ENCODE measurements around the gene SAMD8. TPM values are rescaled to one million over a fixed set of nuclear protein-coding genes. Genes with fewer than 3 reads are reported as not detected.
"Not testable (repeated sequence)": the region's sequence is repeated elsewhere in the genome, so short reads cannot be mapped to it uniquely, and the experiment has no call there.

The SAMD8 gene
- total RNA-seq, 1 donor from 2014 or later = 21.7 TPM

DNA sequence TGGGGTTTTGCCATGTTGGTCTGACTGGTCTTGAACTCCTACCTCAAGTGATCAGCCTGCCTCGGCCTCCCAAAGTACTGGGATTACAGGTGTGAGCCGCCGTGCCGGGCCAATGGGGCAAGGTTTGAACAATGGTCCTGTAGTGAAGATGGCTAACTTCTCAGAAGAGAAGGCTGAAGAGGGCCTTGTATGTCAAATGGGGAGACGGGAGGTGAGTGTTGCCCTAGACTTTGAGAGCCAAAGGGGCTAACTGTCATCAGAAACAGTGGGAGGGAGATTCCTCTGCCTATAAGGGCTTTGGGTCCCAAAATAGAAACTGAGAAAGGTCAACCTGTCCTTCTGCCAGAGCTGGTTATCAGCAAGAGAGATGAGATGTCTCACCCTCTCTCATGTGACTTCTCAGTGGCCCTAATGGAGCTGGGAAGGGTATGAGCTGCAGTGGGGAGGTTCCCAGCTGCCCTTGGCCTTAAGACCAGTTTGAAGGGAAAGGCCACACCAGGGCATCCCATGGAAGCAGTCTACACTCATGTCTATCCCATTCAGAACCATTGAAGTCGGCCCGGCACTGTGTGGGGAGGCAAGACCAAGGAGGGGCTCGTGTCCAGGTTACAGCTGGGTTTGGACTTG, 1.3 kb upstream of the SAMD8 start:
- ATAC-seq = no peak
- no peaks in the 10 kb centered on the region for H3K27me3 ChIP-seq (ENCODE audit: low read depth)
- peaks cover 31% of the 10 kb centered on the region for H3K4me1 ChIP-seq
- intact Hi-C loops (cut with DNase I) = no loop called here
- H3K9me3 ChIP-seq = no peaks in the 10 kb centered on the region
- no peak overlapping the region for H3K4me3 ChIP-seq
- H3K36me3 ChIP-seq = no peaks in the 10 kb centered on the region
- peak overlapping the region; percentile 95 for H3K27ac ChIP-seq
- no peak for DNase-seq
- TF ChIP-seq, protein P1, sequence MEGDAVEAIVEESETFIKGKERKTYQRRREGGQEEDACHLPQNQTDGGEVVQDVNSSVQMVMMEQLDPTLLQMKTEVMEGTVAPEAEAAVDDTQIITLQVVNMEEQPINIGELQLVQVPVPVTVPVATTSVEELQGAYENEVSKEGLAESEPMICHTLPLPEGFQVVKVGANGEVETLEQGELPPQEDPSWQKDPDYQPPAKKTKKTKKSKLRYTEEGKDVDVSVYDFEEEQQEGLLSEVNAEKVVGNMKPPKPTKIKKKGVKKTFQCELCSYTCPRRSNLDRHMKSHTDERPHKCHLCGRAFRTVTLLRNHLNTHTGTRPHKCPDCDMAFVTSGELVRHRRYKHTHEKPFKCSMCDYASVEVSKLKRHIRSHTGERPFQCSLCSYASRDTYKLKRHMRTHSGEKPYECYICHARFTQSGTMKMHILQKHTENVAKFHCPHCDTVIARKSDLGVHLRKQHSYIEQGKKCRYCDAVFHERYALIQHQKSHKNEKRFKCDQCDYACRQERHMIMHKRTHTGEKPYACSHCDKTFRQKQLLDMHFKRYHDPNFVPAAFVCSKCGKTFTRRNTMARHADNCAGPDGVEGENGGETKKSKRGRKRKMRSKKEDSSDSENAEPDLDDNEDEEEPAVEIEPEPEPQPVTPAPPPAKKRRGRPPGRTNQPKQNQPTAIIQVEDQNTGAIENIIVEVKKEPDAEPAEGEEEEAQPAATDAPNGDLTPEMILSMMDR (IDR thresholded peaks at IDR 0.05) = no peak

GRCh38 chr10:75111907-75112679, 637 bp downstream of the SAMD8 start:
- TF ChIP-seq, protein P1 (IDR thresholded peaks at IDR 0.05) = no peak
- peak overlapping the region; percentile 92 for H3K4me3 ChIP-seq
- H3K4me1 ChIP-seq = peaks cover 43% of the 10 kb centered on the region
- H3K9me3 ChIP-seq = no peaks in the 10 kb centered on the region
- peak; percentile 48 to 62 for ATAC-seq
- H3K27me3 ChIP-seq (ENCODE audit: low read depth) = no peaks in the 10 kb centered on the region
- peak overlapping the region; percentile 95 for H3K27ac ChIP-seq
- DNase-seq = peak; percentile 66
- H3K36me3 ChIP-seq = no peaks in the 10 kb centered on the region
- intact Hi-C loops (cut with DNase I) = no loop called here

DNA sequence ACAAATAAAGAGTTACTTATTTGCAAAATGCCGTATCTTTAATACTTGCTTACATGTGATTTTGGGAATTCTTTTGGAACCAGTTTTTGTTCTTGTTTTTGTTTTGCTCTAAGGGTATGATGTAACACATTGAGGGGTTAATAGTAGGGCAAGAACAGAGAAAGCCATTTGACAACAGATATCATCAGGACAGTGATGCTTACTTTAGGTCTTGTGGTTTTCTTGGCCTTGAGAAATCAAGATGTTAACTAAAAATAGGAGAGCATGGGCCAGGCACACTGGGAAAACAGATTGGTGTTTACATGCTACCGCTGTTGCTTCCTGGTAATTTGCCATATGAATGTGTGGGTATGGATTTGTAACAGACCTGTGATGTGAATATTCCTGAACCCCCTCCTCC, 3.7 kb downstream of the SAMD8 start:
- intact Hi-C loops (cut with DNase I) = no loop called here
- H3K27ac ChIP-seq = no peak overlapping the region

DNA sequence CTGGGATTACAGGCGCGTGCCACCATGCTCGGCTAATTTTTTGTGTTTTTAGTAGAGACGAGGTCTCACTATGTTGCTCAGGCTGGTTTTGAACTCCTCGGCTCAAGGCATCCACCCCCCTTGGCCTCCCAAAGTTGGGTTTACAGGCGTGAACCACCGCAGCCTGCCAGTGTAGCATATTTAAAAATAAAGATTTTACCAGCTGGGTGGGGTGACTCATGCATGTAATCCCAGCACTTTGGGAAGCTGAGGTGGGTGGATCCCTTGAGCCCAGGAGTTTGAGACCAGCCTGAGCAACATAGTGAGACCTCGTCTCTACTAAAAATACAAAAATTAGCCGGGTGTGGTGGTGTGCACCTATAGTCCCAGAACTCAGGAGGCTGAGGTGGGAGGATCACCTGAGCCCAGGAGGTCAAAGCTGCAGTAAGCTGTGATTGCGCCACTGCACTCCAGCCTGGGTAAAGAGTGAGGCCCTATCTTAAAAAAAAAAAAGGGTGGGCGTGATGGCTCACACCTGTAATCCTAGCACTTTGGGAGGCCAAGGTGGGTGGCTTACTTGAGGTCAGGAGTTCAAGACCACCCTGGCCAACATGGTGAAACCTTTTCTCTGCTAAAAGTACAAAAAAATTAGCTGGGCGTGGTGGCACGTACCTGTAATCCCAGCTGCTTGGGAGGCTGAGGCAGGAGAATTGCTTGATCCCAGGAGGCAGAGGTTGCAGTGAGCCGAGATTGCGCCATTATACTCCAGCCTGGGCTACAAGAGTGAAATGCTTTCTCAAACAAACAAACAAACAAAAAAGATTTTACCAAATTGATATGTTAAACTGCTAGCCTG, 5.7 kb downstream of the SAMD8 start:
- peaks cover 44% of the 10 kb centered on the region for H3K4me1 ChIP-seq
- H3K27ac ChIP-seq; H3K27me3 ChIP-seq (ENCODE audit: low read depth); ATAC-seq; intact Hi-C loops (cut with DNase I); H3K36me3 ChIP-seq; DNase-seq; H3K9me3 ChIP-seq; H3K4me3 ChIP-seq: not testable (repeated sequence)

More for the DNA sequence above, 3.7 kb downstream of the SAMD8 start:
- Histone ChIP-seq H3K4me3 (no peak overlapping the region), H3K4me1 (peaks cover 53% of the 10 kb centered on the region), H3K9me3 (no peaks in the 10 kb centered on the region), H3K36me3 (no peaks in the 10 kb centered on the region), H3K27me3 (ENCODE audit: low read depth) (no peaks in the 10 kb centered on the region)
- no peak for ATAC-seq
- TF ChIP-seq, protein P1 (IDR thresholded peaks at IDR 0.05) = no peak
- DNase-seq = no peak

- peaks cover 35% of the 10 kb centered on the region for H3K4me1 ChIP-seq
- DNase-seq = no peak
- intact Hi-C loops (cut with DNase I) = no loop called here
Observed at GRCh38 chr10:75117995-75118394, 6.5 kb downstream of the SAMD8 start.

GRCh38 chr10:75119444-75120066, 8.1 kb downstream of the SAMD8 start:
- H3K36me3 ChIP-seq; H3K4me3 ChIP-seq; H3K27me3 ChIP-seq (ENCODE audit: low read depth); H3K9me3 ChIP-seq; ATAC-seq; DNase-seq; intact Hi-C loops (cut with DNase I); H3K27ac ChIP-seq: not testable (repeated sequence)
- H3K4me1 ChIP-seq = peaks cover 26% of the 10 kb centered on the region

More at GRCh38 chr10:75117995-75118394, 6.5 kb downstream of the SAMD8 start:
- Histone ChIP-seq H3K4me3 (no peak overlapping the region), H3K36me3 (no peaks in the 10 kb centered on the region), H3K27me3 (ENCODE audit: low read depth) (no peaks in the 10 kb centered on the region), H3K27ac (no peak overlapping the region), H3K9me3 (no peaks in the 10 kb centered on the region)
- TF ChIP-seq, protein P1 (IDR thresholded peaks at IDR 0.05) = no peak
- no peak for ATAC-seq

Measured in lower lobe of right lung (tissue), 2 donors.